Coronary artery (tissue), 2 donors: ENCODE results near the gene EVI5L.

Experiments used
- DNase-seq: peaks from one replicate; pipeline ENCODE4 v3.0.0-alpha.2; 2017; ENCODE audit warnings: low spot score
- H3K27ac ChIP-seq, 2 donors: fragments of 200-600 bp; sonication (generic); one replicate each; pipeline ENCODE4 v1.5.1; 2016 to 2019
- H3K4me3 ChIP-seq: fragments of 200-600 bp; sonication (generic); 2 replicates; pipeline ENCODE4 v1.5.1; 2016; ENCODE audit warnings: mild to moderate bottlenecking, moderate library complexity
- CTCF ChIP-seq: fragments of 200-600 bp; sonication (generic); IDR thresholded peaks from one replicate; pipeline ENCODE4 v1.5.1; 2019; ENCODE audit warnings: antibody characterized with exemption

Gene EVI5L

GRCh38 chr19:7874076-7874896 lies 44.3 kb downstream of the EVI5L start, which contains the start of gene PRR36:
PRR36 (minus strand) TSS chr19:7874390; CDS start chr19:7873689, 701 bp downstream.
- no peak within 1 kb of the TSS for H3K27ac ChIP-seq
- peak within 1 kb of the TSS; percentile 61 for H3K4me3 ChIP-seq
- no peak for TF ChIP-seq CTCF
- no peak for DNase-seq

- Histone ChIP-seq H3K27ac (no peak overlapping the region), H3K4me3 (no peak overlapping the region)
- no peak for DNase-seq
- TF ChIP-seq CTCF = no peak
Observed at GRCh38 chr19:7874897-7875273, 44.9 kb downstream of the EVI5L start.

GRCh38 chr19:7877249-7877836 lies 47.3 kb downstream of the EVI5L start:
- DNase-seq = no peak
- TF ChIP-seq CTCF = no peak

GRCh38 chr19:7879111-7879807 lies 49.2 kb downstream of the EVI5L start:
- H3K4me3 ChIP-seq = no peak overlapping the region
- H3K27ac ChIP-seq = no peak overlapping the region
- DNase-seq = no peak
- no peak for TF ChIP-seq CTCF

More at GRCh38 chr19:7877249-7877836, 47.3 kb downstream of the EVI5L start:
- Histone ChIP-seq H3K4me3 (no peak overlapping the region), H3K27ac (no peak overlapping the region)

GRCh38 chr19:7879836-7880235 lies 49.8 kb downstream of the EVI5L start:
- DNase-seq = no peak
- no peak for TF ChIP-seq CTCF
- H3K4me3 ChIP-seq = no peak overlapping the region
- no peak overlapping the region for H3K27ac ChIP-seq

- Histone ChIP-seq H3K4me3 (no peak overlapping the region), H3K27ac (no peak overlapping the region)
- DNase-seq = no peak
- no peak for TF ChIP-seq CTCF
Observed at GRCh38 chr19:7881910-7882309, 51.9 kb downstream of the EVI5L start.
